ENCODE data around the gene CD99L2. TPM values are rescaled to one million over a fixed set of nuclear protein-coding genes. Genes with fewer than 3 reads are reported as not detected.

The CD99L2 gene
- total RNA-seq, 1 experiment from 2014 or later, result 156 TPM

DNA sequence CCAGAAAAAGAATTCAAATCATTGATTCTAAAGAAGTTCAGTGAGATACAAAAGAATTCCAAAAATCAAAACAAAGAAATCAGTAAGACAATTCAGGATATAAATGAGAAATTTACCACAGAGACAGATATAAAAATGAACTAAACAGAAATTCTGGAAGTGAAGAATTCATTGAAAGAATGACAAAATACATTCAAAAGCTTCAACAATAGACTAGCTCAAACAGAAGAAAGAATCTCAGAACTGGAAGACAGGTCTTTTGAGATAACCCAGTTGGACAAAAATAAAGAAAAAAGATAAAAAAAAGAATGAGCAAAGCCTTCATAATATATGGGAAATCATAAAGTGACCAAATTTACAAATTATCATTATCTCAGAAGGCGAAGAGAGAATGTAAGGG is 41.7 kb downstream of the CD99L2 start:
- no peak for DNase-seq (ENCODE audit: low read depth, low spot score)
- Histone ChIP-seq H3K27ac (ENCODE audit: low read length) (no peak overlapping the region), H3K4me3 (ENCODE audit: low read depth in 2 of 2, low read length in 2 of 2) (no peak overlapping the region), H3K4me1 (ENCODE audit: control insufficient read depth, insufficient read depth, low read length) (no peaks in the 10 kb centered on the region), H3K27me3 (ENCODE audit: control insufficient read depth, insufficient read depth, low read length) (no peaks in the 10 kb centered on the region), H3K9me3 (ENCODE audit: control insufficient read depth, insufficient read depth, low read depth, low read length) (peaks cover 8% of the 10 kb centered on the region; the same call in 1 of the 2 replicates), H3K36me3 (ENCODE audit: control insufficient read depth, insufficient read depth, low read length) (no peaks in the 10 kb centered on the region)
- ChIA-PET CTCF (no interaction called here), POLR2A (no interaction called here)
- no peak for TF ChIP-seq POLR2AphosphoS5 (IDR thresholded peaks at IDR 0.05; ENCODE audit: low read depth, low read length)
- TF ChIP-seq TCF7L2 (IDR thresholded peaks at IDR 0.05; ENCODE audit: low read depth, low read length), result no peak
- no peak for TF ChIP-seq CTCF (IDR thresholded peaks at IDR 0.05)
- TF ChIP-seq SIN3A (IDR thresholded peaks at IDR 0.05; ENCODE audit: borderline replicate concordance, insufficient read depth, low read depth, low read length), result no peak
- no peak for TF ChIP-seq REST (IDR thresholded peaks at IDR 0.05; ENCODE audit: insufficient read depth in 1 of 2, low read depth in 2 of 2, low read length in 1 of 2)
- intact Hi-C loops (cut with micrococcal nuclease; ENCODE audit: unreplicated experiment) (no loop called here), in situ Hi-C loops (cut with HindIII; ENCODE audit: low pct_unique_long_range_greater_than_20kb, low sequenced_read_pairs) (no loop called here)
- ATAC-seq, result no peak
- no TSS peak for BruUV-seq (replicated peaks)

DNA sequence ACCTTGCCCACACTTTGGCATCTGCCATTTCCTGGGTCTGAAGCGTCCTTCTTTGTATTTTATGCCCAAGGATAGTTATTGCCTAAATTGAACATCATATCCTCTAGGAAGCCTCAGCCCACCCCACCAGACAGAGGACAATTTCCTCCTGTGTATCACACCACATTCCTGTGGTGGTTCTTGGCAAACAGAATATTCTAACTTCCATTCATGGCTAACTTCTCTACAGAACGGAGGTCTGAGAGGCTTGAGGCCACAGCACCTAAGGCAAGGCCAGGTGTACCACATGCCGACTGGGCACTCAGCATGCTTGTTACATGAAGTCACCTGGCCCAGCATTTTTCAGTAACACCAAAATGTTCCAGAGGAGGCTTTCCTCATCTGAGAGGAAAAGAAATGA is 42.4 kb downstream of the CD99L2 start:
- ATAC-seq (no peak), DNase-seq (ENCODE audit: low read depth, low spot score) (no peak)
- Histone ChIP-seq H3K27me3 (ENCODE audit: control insufficient read depth, insufficient read depth, low read length) (no peaks in the 10 kb centered on the region), H3K36me3 (ENCODE audit: control insufficient read depth, insufficient read depth, low read length) (no peaks in the 10 kb centered on the region), H3K9me3 (ENCODE audit: control insufficient read depth, insufficient read depth, low read depth, low read length) (peaks cover 8% of the 10 kb centered on the region; the same call in 1 of the 2 replicates), H3K4me1 (ENCODE audit: control insufficient read depth, insufficient read depth, low read length) (no peaks in the 10 kb centered on the region), H3K4me3 (ENCODE audit: low read depth in 2 of 2, low read length in 2 of 2) (no peak overlapping the region), H3K27ac (ENCODE audit: low read length) (no peak overlapping the region; the same call in 1 of the 2 replicates)
- ChIA-PET POLR2A (no interaction called here), CTCF (no interaction called here)
- no TSS peak for BruUV-seq (replicated peaks)
- intact Hi-C loops (cut with micrococcal nuclease; ENCODE audit: unreplicated experiment) (no loop called here), in situ Hi-C loops (cut with HindIII; ENCODE audit: low pct_unique_long_range_greater_than_20kb, low sequenced_read_pairs) (no loop called here)
- TF ChIP-seq CTCF (IDR thresholded peaks at IDR 0.05) (no peak), TCF7L2 (IDR thresholded peaks at IDR 0.05; ENCODE audit: low read depth, low read length) (no peak), SIN3A (IDR thresholded peaks at IDR 0.05; ENCODE audit: borderline replicate concordance, insufficient read depth, low read depth, low read length) (no peak), POLR2AphosphoS5 (IDR thresholded peaks at IDR 0.05; ENCODE audit: low read depth, low read length) (no peak), REST (IDR thresholded peaks at IDR 0.05; ENCODE audit: insufficient read depth in 1 of 2, low read depth in 2 of 2, low read length in 1 of 2) (no peak)
